NCI-H748 (cell line): ENCODE results near the gene FHAD1.
A peak's percentile ranks its signal among the peaks of the same experiment; 100 is the strongest.

Experiments
- DNase-seq: peaks from one replicate; lab custom pipeline; 2025; ENCODE audit not compliant: unreplicated experiment; lab: John Stamatoyannopoulos, UW

The FHAD1 gene

GRCh38 chr1:15245593-15246360 is 1.2 kb upstream of the FHAD1 start:
- no peak for DNase-seq

DNA sequence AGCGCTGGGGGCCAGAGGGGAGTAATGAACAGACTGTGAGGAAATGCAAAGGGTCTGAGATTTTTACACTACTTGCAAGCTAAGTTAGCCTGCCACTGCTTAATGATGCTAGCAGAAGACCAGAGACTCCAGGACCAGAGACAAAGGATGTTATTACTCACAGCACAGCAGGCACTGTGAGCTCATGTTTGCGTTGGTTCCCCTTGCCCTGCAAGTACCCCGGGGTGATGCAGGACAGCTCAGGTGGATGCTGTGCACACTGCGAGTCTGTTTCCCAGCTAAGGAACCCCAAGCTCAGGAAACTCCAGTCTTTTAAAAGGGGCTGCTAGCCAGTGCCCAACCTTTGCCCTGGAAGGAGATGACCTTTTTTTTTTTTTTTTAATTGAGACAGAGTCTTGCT is 1.2 kb downstream of the FHAD1 start:
- no peak for DNase-seq

GRCh38 chr1:15249081-15249480 is 2.1 kb downstream of the FHAD1 start:
- no peak for DNase-seq

DNA sequence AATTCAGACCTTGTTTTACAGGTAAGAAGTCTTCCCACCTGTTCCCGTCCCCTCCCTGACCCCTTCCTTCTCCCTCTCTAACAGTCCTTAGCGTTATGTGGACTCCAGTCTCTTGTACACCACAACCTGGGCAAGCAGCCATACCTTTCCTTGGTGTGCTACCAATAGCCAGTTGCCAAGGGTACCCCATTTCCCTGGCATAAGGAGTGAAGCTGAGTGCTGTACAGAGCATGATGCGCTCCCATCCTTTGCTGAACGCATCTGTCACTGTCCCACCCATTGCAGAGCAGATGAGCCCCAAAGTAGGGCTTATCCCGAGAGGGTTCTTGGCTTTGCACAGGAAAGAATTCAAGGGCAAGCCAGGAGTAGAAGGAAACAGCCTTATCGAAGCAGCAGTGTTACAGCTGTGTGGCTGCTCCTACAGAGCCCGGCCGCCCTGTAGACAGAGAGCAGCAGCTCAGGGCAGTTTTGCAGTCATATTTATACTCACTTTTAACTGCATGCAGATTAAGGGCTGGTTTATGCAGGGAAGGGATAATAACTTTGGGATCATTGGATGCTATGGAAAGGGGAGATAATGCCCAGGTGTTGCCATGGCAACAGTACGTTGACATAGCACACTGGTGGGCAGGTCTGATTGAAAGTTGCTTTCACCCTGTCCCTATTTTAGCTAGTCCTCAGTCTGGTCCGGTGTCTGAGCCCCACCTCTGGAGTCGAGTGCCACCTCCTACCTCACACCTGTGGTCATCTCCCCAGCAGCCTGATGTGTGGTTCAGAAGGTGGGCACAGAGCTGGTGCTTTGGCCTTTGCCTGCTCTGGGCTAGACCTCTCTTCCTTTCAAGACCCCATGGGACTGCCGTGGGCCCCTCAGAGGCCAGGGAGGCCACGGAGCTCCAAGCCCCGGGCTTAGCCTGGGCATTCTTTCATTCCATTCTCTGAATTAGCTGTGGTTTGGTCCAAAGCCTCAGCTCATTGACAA is 5.1 kb downstream of the FHAD1 start:
- DNase-seq = peak; percentile 55

DNA sequence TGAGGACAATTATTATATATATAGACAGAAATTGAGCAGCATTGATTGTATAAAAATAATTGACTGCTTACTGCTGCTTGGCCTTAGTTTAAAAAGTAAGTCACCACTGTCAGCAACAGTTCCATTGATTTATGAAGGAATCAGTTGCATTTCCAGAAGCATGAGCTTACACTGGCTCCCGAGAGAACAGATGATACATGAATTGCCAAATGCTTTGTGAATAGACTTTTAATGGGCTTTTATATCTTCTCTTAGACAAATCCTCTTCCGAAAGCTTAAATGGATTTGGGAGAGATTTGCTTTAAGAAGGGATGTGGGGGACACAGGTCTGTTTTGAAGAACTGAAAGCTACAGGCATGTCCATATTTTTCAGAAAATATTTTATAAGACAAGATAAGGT is 7.5 kb downstream of the FHAD1 start:
- DNase-seq = no peak

- no peak for DNase-seq
These were observed 8.6 kb downstream of the FHAD1 start for GRCh38 chr1:15255582-15256149.

GRCh38 chr1:15256584-15256983 is 9.6 kb downstream of the FHAD1 start:
- no peak for DNase-seq

GRCh38 chr1:15257309-15257708 is 10.3 kb downstream of the FHAD1 start:
- no peak for DNase-seq

GRCh38 chr1:15258833-15259621 is 12.0 kb downstream of the FHAD1 start:
- DNase-seq = no peak

- no peak for DNase-seq
These were observed 12.6 kb downstream of the FHAD1 start for GRCh38 chr1:15259622-15260007.

GRCh38 chr1:15260418-15261154 is 13.6 kb downstream of the FHAD1 start:
- no peak for DNase-seq

GRCh38 chr1:15261155-15262002 is 14.4 kb downstream of the FHAD1 start:
- DNase-seq = no peak

GRCh38 chr1:15262003-15262377 is 15.0 kb downstream of the FHAD1 start:
- no peak for DNase-seq

DNA sequence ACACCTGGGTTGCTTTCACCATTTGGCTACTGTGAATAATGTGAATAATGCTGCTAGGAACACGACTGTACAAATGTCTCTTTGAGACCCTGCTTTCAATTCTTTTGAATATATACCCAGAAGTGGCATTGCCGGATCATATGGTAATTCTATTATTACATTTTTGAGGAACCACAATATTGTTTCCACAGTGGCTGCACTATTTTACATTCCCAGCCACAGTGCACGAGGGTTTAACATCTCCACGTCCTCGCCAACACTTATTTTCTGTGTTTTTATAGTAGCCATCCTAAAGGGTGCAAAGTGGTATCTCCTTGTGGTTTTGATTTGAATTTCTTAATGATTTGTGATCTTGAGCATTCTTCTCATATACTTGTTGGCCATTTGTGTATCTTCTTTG is 15.7 kb downstream of the FHAD1 start:
- DNase-seq = no peak

- DNase-seq = no peak
These were observed 17.7 kb downstream of the FHAD1 start for GRCh38 chr1:15264769-15265168.

GRCh38 chr1:15271196-15271595 is 24.2 kb downstream of the FHAD1 start:
- no peak for DNase-seq

GRCh38 chr1:15272009-15272781 is 25.2 kb downstream of the FHAD1 start:
- DNase-seq = peak; percentile 75

DNA sequence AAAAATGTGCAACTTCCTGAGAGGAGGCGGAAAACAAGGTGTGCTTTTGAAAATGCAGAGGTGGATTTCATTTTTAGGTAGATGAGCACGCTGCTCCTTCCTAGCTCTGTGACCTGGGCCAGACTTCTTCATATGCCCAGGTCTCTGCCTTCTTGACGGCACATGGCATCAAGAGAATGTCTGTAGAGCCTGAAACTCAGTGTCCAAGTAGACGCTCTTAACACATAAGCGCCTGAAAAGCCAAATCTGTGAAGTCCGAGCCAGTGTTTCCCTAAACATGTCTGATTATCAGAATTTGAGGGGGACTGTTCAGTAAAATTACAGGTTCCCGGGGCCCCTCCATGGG is 25.7 kb downstream of the FHAD1 start:
- no peak for DNase-seq

DNA sequence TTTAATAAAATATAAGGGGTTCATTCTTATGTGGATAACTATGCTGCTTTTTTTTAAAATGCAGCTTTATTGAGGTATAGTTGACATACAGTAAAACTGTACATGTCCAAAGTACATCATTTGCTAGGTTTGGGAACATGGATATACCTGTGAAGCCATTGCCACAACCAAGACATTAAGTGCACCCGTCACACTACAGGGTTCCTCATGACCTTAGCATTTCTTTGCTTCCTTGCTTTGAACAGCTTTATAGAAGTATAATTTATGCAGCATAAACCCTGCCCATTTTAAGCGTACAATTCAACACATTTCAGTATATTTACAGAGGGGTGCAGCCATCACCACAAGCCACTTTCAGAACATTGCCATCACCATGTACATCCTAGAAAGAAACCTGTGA is 26.3 kb downstream of the FHAD1 start:
- DNase-seq = no peak
